GM19099 (cell line): Measurements from ENCODE around the gene ZNF32.
A peak's percentile ranks its signal among the peaks of the same experiment; 100 is the strongest.

Source experiments
- POLR2A ChIP-seq: IDR thresholded peaks from 3 replicates; pipeline ENCODE4 v1.6.1; 2011; ENCODE audit warnings: low read depth; ENCODE audit not compliant: insufficient read length; ENCODE audit errors: extremely low read depth

ZNF32 gene

GRCh38 chr10:43607199-43607573 lies 41.5 kb downstream of the ZNF32 start:
- no peak for TF ChIP-seq POLR2A

- peak; percentile 83 for TF ChIP-seq POLR2A
Measured at GRCh38 chr10:43606323-43607198, 42.1 kb downstream of the ZNF32 start, which contains the start of gene ZNF485. TSS of gene ZNF485 (plus strand) at chr10:43606438. CDS start at chr10:43607051, 613 bp downstream.

- TF ChIP-seq POLR2A = no peak
Measured at GRCh38 chr10:43605850-43606322, 42.8 kb downstream of the ZNF32 start.

DNA sequence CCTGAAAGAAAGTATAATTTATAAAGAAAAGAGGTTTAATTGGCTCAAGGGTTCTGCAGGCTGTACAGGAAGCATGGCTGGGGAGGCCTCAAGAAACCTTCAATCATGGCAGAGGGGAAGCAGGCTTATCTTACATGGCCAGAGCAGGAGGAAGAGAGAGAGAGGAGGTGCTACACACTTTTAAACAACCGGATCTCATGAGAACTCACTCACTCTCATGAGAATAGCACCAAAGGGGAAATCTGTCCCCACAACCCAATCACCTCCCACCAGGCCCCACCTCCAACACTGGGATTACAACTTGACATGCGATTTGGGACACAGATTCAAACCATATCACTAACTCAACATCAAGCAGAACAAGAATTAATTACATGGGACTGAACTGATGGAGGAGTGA lies 49.3 kb downstream of the ZNF32 start:
- TF ChIP-seq POLR2A = no peak

DNA sequence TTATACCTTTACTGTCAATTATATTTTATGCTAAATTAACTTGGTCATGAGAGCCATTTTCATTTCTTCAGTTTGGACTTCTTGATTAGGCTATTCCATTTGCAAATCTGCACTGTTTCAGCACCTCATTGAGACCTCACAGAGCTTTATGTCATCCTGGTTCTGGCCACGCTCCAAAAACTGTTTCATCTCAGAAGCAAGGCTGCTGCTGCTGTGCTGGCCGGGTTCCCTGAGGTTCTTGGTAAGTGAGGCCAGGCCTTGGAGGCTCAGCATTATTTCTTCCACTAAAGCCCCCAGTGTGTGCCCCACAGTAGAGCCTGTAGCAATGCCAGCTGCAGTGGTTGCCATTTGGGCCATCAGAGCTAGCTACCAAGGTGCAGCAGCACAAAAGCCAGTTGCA lies 50.2 kb downstream of the ZNF32 start:
- no peak for TF ChIP-seq POLR2A

DNA sequence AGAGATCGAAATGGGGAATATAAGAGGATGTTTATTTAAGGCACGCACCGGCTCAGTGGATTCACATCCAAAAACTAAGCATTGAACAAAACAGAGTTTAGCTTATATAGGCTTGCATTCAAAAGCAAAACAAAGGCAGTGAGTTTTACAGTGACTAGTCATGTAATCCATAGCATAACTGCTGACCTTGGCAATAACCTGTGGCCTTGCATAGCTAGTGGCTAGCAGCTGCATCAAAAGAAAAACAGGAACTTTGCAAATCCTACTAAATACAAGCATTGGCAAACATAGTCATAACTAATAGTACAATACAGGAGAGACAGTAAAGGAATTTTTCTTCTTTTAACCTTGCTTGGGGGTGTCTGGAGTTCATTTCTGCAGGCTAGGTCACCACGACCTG lies 52.1 kb downstream of the ZNF32 start:
- no peak for TF ChIP-seq POLR2A

- TF ChIP-seq POLR2A = no peak
Measured at GRCh38 chr10:43595739-43596298, 52.9 kb downstream of the ZNF32 start.

GRCh38 chr10:43594944-43595589 lies 53.6 kb downstream of the ZNF32 start:
- peak; percentile 13 for TF ChIP-seq POLR2A
